ENCODE results near the gene BMPR1A. TPM values are rescaled to one million over a fixed set of nuclear protein-coding genes. Genes with fewer than 3 reads are reported as not detected.
"Not testable (repeated sequence)": the region's sequence is repeated elsewhere in the genome, so short reads cannot be mapped to it uniquely, and the experiment has no call there.

BMPR1A gene
- total RNA-seq, 1 donor from 2014 or later, result 0.13 TPM

- DNase-seq (ENCODE audit: low read depth in 2 of 2), result no peak
Measured at GRCh38 chr10:86937502-86938154, 181.2 kb downstream of the BMPR1A start.

GRCh38 chr10:86938260-86938659, 181.8 kb downstream of the BMPR1A start:
- DNase-seq (ENCODE audit: low read depth in 2 of 2), result no peak

GRCh38 chr10:86940076-86940475, 183.7 kb downstream of the BMPR1A start:
- not testable (repeated sequence) for DNase-seq (ENCODE audit: low read depth in 2 of 2)

- no peak for DNase-seq (ENCODE audit: low read depth in 2 of 2)
Measured at GRCh38 chr10:86940677-86941076, 184.3 kb downstream of the BMPR1A start.

- no peak for DNase-seq (ENCODE audit: low read depth in 2 of 2)
Measured at GRCh38 chr10:86941426-86941825, 185.0 kb downstream of the BMPR1A start.

- DNase-seq (ENCODE audit: low read depth in 2 of 2), result no peak
Measured at GRCh38 chr10:86941991-86942421, 185.6 kb downstream of the BMPR1A start.

GRCh38 chr10:86942441-86943315, 186.3 kb downstream of the BMPR1A start:
- no peak for DNase-seq (ENCODE audit: low read depth in 2 of 2)

- DNase-seq (ENCODE audit: low read depth in 2 of 2), result no peak
Measured at GRCh38 chr10:86943316-86944030, 187.1 kb downstream of the BMPR1A start.

- no peak for DNase-seq (ENCODE audit: low read depth in 2 of 2)
Measured at GRCh38 chr10:86944031-86944419, 187.6 kb downstream of the BMPR1A start.

- no peak for DNase-seq (ENCODE audit: low read depth in 2 of 2)
Measured at GRCh38 chr10:86944471-86944870, 188.1 kb downstream of the BMPR1A start.

GRCh38 chr10:86944907-86945306, 188.5 kb downstream of the BMPR1A start:
- DNase-seq (ENCODE audit: low read depth in 2 of 2), result no peak

- no peak for DNase-seq (ENCODE audit: low read depth in 2 of 2)
Measured at GRCh38 chr10:86945361-86946212, 189.2 kb downstream of the BMPR1A start.

GRCh38 chr10:86946213-86947155, 190.1 kb downstream of the BMPR1A start:
- no peak for DNase-seq (ENCODE audit: low read depth in 2 of 2)

- not testable (repeated sequence) for DNase-seq (ENCODE audit: low read depth in 2 of 2)
Measured at GRCh38 chr10:86947806-86948205, 191.4 kb downstream of the BMPR1A start.

- no peak for DNase-seq (ENCODE audit: low read depth in 2 of 2)
Measured at GRCh38 chr10:86950349-86950748, 193.9 kb downstream of the BMPR1A start.

- DNase-seq (ENCODE audit: low read depth in 2 of 2), result no peak
Measured at GRCh38 chr10:86951184-86951761, 194.9 kb downstream of the BMPR1A start.

- DNase-seq (ENCODE audit: low read depth in 2 of 2), result no peak
Measured at GRCh38 chr10:86952106-86952505, 195.7 kb downstream of the BMPR1A start.

GRCh38 chr10:86952697-86953096, 196.3 kb downstream of the BMPR1A start:
- DNase-seq (ENCODE audit: low read depth in 2 of 2), result not testable (repeated sequence)
